Astrocyte (in vitro differentiated cells and primary cell): ENCODE data around the gene TMEM175.

Experiments used
- CTCF ChIP-seq: IDR thresholded peaks from 2 replicates; pipeline ENCODE4 v1.5.1; 2011; ENCODE audit warnings: low read depth, mild to moderate bottlenecking, inconsistent platforms, low read length, moderate library complexity; ENCODE audit not compliant: insufficient read depth
- EZH2 ChIP-seq: IDR thresholded peaks from 2 replicates; pipeline ENCODE4 v1.6.1; 2012; ENCODE audit warnings: mild to moderate bottlenecking, low read length, inconsistent platforms; ENCODE audit not compliant: insufficient read depth

- no peak for TF ChIP-seq CTCF
- no peak for TF ChIP-seq EZH2
These were observed 14.8 kb upstream of the TMEM175 start for GRCh38 chr4:917466-917865.
